Prostate gland (tissue), 2 donors: Measurements from ENCODE around the gene FAM181A. TPM values are rescaled to one million over a fixed set of nuclear protein-coding genes. Genes with fewer than 3 reads are reported as not detected.

Experiments used
- DNase-seq: peaks from one replicate; pipeline ENCODE4 v3.0.0-alpha.2; 2019; ENCODE audit warnings: low spot score
- H3K27ac ChIP-seq, 2 donors: fragments of 200-600 bp; sonication (generic); 2 replicates each; pipeline ENCODE4 v1.5.1; 2017 to 2019
- H3K27me3 ChIP-seq: fragments of 200-600 bp; sonication (generic); replicated peaks from 2 replicates; pipeline ENCODE4 v1.5.1; 2019; ENCODE audit not compliant: insufficient read depth
- H3K36me3 ChIP-seq, 2 donors: fragments of 200-600 bp; sonication (generic); 1 replicate in 1 of 2; 2 replicates in 1 of 2; pipeline versions ENCODE4 v1.5.1 to v1.8.1; 2017 to 2019
- H3K4me1 ChIP-seq: fragments of 200-600 bp; sonication (generic); replicated peaks from 2 replicates; pipeline ENCODE4 v1.5.1; 2019
- H3K4me3 ChIP-seq, 2 donors: fragments of 200-600 bp; sonication (generic); 2 replicates each; pipeline ENCODE4 v1.5.1; 2017 to 2019
- H3K9me3 ChIP-seq: fragments of 200-600 bp; sonication (generic); 2 replicates; pipeline ENCODE4 v1.5.1; 2017
- CTCF ChIP-seq, 4 experiments: fragments of 200-600 bp in 2 of 4; fragments of 450-650 bp in 2 of 4; sonication (generic) in 2 of 4; IDR thresholded peaks; 1 replicate in 3 of 4; 2 replicates in 1 of 4; pipeline ENCODE4 v1.5.1; 2016 to 2019; ENCODE audit warnings: antibody characterized with exemption in 4 of 4, mild to moderate bottlenecking in 2 of 4, moderate library complexity in 2 of 4
- POLR2A ChIP-seq: fragments of 450-650 bp; IDR thresholded peaks from one replicate; pipeline ENCODE4 v1.6.1; 2016; ENCODE audit warnings: antibody characterized with exemption, mild to moderate bottlenecking
- POLR2AphosphoS5 ChIP-seq: sonication (generic); formaldehyde crosslinking; IDR thresholded peaks from one replicate; pipeline ENCODE4 v1.6.1; 2017; ENCODE audit warnings: antibody characterized with exemption
- WGBS: methylation state at CpG from one replicate; pipeline ENCODE4 v1.1.5; 2018; 5-methylcytosine and 5-hydroxymethylcytosine counted together
- intact Hi-C: fragments of 100-400 bp; cut with DNase I; formaldehyde crosslinking; loops from one replicate; pipeline ENCODE4 v1.14.2; 2022
- total RNA-seq, 2 donors: library from RNA; depleted of rRNA; stranded (reverse); fragments of >200 nt; gene quantifications; one replicate each; pipeline ENCODE4 v1.1.0, GENCODE V29; 2016

Gene FAM181A
- total RNA-seq, 2 donors from 2014 or later: 3.1 TPM; not detected in 1

GRCh38 chr14:93937519-93937918 lies 10.4 kb downstream of the FAM181A start:
- Histone ChIP-seq H3K36me3 (no peaks in the 10 kb centered on the region), H3K9me3 (no peaks in the 10 kb centered on the region), H3K27ac (no peak overlapping the region), H3K4me1 (no peaks in the 10 kb centered on the region), H3K4me3 (no peak overlapping the region), H3K27me3 (peaks cover 5% of the 10 kb centered on the region)
- intact Hi-C loops: loop anchor here (10.0 kb wide), 1 partner anchor 197 kb away; no protein-coding TSS in a partner anchor
- WGBS: 31% methylated on average over 13 of the region's 13 CpGs
- DNase-seq: peak; percentile 46
- TF ChIP-seq CTCF (IDR thresholded peaks at IDR 0.05) (no peak), POLR2A (no peak), POLR2AphosphoS5 (no peak)

GRCh38 chr14:93938751-93939303 lies 11.7 kb downstream of the FAM181A start:
- Histone ChIP-seq H3K27me3 (peaks cover 5% of the 10 kb centered on the region), H3K4me3 (peak overlapping the region in 1 of 2 donors; percentile 23), H3K9me3 (no peaks in the 10 kb centered on the region), H3K4me1 (no peaks in the 10 kb centered on the region), H3K36me3 (no peaks in the 10 kb centered on the region), H3K27ac (no peak overlapping the region)
- TF ChIP-seq CTCF (IDR thresholded peaks at IDR 0.05) (no peak), POLR2A (no peak), POLR2AphosphoS5 (no peak)
- no peak for DNase-seq
- intact Hi-C loops: loop anchor here (1.0 to 10.0 kb wide), 2 partner anchors 62 to 196 kb away; no protein-coding TSS in a partner anchor
- WGBS: 51% methylated on average over 43 of the region's 46 CpGs

GRCh38 chr14:93939304-93940229 lies 12.4 kb downstream of the FAM181A start:
- peak; percentile 72 to 90 (median 76) for TF ChIP-seq CTCF (IDR thresholded peaks at IDR 0.05)
- no peak for TF ChIP-seq POLR2AphosphoS5
- no peaks in the 10 kb centered on the region for H3K4me1 ChIP-seq
- H3K9me3 ChIP-seq: no peaks in the 10 kb centered on the region
- H3K27me3 ChIP-seq: peaks cover 5% of the 10 kb centered on the region
- peak; percentile 39 for DNase-seq
- H3K4me3 ChIP-seq: peak overlapping the region in 1 of 2 donors; percentile 23
- intact Hi-C loops: loop anchor here (1.0 to 10.0 kb wide), 2 partner anchors 62 to 195 kb away; no protein-coding TSS in a partner anchor
- 17% methylated on average over 47 of the region's 84 CpGs for WGBS
- H3K36me3 ChIP-seq: no peaks in the 10 kb centered on the region
- H3K27ac ChIP-seq: no peak overlapping the region

GRCh38 chr14:93940437-93940836 lies 13.3 kb downstream of the FAM181A start:
- intact Hi-C loops: no loop called here
- Histone ChIP-seq H3K4me1 (no peaks in the 10 kb centered on the region), H3K27me3 (peaks cover 5% of the 10 kb centered on the region), H3K9me3 (no peaks in the 10 kb centered on the region), H3K4me3 (no peak overlapping the region), H3K27ac (no peak overlapping the region), H3K36me3 (no peaks in the 10 kb centered on the region)
- WGBS: 79% methylated on average over 6 of the region's 6 CpGs
- no peak for DNase-seq
- TF ChIP-seq POLR2AphosphoS5 (no peak), CTCF (IDR thresholded peaks at IDR 0.05) (no peak), POLR2A (no peak)
